ENCODE measurements around the gene NAP1L4.

GRCh38 chr11:2951231-2952110 lies 40.7 kb downstream of the NAP1L4 start:
- no peak for TF ChIP-seq MAX (IDR thresholded peaks at IDR 0.05)
- TF ChIP-seq CEBPB (IDR thresholded peaks at IDR 0.05), result no peak
- TF ChIP-seq EGR1 (IDR thresholded peaks at IDR 0.05), result no peak
- no peak for TF ChIP-seq RAD21 (IDR thresholded peaks at IDR 0.05; ENCODE audit: low read depth)
- TF ChIP-seq USF1 (IDR thresholded peaks at IDR 0.05), result no peak
- no peak for TF ChIP-seq TAF1 (IDR thresholded peaks at IDR 0.05; ENCODE audit: low read depth)
- no peak for TF ChIP-seq FOXM1 (IDR thresholded peaks at IDR 0.05; ENCODE audit: borderline replicate concordance, low read depth)

Measured in Ishikawa (cell line).